GM19099 (cell line): ENCODE results near the gene ATF2.

Experiments
- POLR2A ChIP-seq: IDR thresholded peaks from 3 replicates; pipeline ENCODE4 v1.6.1; 2011; ENCODE audit warnings: low read depth; ENCODE audit not compliant: insufficient read length; ENCODE audit errors: extremely low read depth

ATF2 gene

GRCh38 chr2:175057078-175057685 is 110.8 kb downstream of the ATF2 start:
- TF ChIP-seq POLR2A: no peak

DNA sequence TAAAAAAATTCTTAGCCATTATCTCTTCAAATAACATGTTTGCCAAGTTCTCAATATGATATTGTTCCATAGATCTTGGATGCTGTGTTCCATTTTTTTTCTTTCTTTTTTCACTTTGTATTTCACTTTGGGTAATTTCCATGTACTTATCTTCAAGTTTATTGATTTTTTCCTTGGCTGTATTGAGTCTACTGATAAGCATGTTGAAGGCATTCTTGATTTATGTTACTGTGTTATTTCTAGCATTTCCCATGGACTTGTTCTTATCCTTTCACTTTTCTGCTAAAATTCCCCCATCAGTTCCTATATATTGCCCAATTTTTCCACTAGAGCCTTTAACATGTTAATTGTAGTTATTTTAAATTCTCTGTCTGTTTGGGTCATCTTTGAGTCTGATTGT is 112.0 kb downstream of the ATF2 start:
- no peak for TF ChIP-seq POLR2A

DNA sequence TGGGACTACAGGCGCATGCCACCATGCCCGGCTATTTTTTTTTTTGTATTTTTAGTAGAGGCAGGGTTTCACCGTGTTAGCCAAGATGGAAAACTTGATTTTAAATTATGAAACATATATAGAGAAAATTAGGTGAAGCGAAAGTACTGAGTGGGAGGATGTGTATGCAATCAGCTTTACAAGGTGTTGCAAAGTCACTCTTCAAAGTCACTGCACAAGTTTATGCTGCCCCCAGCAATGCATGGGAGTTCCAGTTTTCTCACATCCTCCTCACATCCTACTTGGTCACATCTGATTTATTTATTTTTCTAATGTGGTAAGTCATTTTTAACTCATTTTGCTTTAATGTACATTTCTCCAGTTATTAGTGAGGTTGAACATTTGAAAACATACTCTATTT is 113.7 kb downstream of the ATF2 start:
- no peak for TF ChIP-seq POLR2A

DNA sequence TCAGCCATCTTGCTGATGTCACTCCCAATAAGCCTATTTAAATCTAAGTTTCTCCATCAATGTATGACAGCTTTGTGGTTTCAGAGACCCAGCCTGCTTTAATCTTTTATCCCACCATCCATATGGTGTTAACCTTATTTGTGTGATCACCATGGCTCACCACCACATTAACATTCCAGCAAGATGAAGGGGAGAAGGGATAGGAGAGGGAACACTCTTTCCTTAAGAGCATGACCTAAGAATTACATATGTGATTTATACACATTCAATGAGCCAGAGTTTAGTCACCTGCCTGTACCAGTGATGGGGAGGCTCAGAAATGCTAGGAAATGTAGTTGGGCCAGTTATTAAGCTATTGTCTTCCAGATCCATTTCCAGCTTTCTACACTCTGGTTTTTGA is 118.3 kb downstream of the ATF2 start:
- no peak for TF ChIP-seq POLR2A

DNA sequence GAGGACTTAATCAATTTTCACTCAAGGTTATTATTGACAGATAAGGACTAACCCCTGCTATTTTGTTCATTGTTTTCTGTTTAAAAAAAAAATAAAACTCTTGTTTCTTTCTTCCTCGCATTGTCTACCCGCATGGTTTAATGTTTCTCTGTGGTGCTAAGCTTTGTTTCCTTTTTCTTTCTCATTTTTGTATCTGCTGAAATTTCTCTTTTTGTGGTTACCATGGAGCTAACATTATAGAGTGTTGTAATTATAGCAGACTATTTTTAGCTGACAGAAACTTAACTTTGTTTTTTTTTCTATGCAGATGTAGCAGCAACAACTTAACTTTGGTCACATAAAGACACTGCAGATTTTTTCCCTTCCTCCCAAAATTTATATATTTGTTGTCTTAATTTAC is 119.7 kb downstream of the ATF2 start:
- no peak for TF ChIP-seq POLR2A

GRCh38 chr2:175039490-175039889 is 128.5 kb downstream of the ATF2 start:
- TF ChIP-seq POLR2A: no peak

GRCh38 chr2:175039031-175039430 is 129.0 kb downstream of the ATF2 start:
- no peak for TF ChIP-seq POLR2A

DNA sequence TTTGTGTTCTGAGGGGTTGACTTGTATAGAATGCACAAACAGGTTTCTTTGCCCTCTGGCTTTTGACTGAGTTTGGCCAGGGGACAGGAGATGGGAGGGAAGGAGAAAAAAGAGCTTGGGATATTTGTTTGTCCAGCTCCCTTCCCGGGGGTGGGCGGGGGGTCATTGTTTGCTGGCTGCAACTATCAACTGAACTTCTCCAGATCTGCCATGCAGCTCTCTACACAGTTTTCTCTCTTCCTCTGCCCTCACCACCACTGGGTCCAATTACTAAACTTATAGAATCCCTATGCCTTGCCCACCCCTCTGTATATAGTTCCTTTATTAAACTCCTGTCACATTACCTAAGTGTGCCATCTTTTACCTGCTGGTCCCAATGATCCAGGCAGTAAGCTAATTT is 130.1 kb downstream of the ATF2 start:
- no peak for TF ChIP-seq POLR2A

DNA sequence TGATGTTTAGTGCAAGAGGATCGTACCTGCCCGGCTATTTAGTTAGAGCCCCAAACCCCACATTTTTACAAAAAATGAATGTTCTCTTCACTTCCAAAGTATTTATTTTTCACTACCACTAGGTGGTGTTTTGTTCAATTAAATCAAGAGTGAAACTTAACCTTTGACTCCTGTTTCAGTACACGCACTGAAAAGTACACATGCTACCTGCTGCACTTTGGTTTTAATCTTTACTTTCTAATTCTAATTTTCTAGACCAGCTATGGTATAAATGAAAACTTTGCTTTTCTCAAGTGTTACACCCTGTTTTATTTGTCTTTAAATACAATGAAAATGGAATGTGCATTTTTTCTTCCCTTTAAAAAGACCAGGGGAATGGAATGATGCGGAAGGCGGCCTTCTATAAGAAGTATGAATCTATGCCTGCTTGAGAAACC is 131.4 kb downstream of the ATF2 start:
- no peak for TF ChIP-seq POLR2A

- TF ChIP-seq POLR2A: no peak
These were observed 132.2 kb downstream of the ATF2 start for GRCh38 chr2:175035806-175036205.

DNA sequence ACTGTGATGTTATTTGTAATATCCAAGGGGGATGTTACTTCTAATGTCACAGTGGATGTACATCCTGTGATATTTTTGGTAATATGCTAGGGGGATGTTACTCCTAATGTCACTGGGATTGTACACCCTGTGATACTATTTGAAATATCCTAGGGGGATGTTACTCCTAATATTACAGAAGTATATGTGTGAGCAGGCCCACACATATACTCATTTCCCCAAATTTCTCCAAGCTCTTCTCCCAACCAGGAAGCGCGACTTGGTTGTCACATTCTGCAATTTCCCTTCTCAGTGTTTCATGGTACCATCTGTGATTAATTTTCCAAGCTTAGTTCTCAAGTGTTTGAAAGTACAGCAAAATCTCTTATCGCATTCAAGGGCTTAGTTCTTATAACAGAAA is 133.3 kb downstream of the ATF2 start:
- TF ChIP-seq POLR2A: no peak

GRCh38 chr2:175030380-175031271 is 137.4 kb downstream of the ATF2 start:
- TF ChIP-seq POLR2A: no peak

GRCh38 chr2:175027755-175028154 is 140.2 kb downstream of the ATF2 start:
- TF ChIP-seq POLR2A: no peak

GRCh38 chr2:175026385-175026784 is 141.6 kb downstream of the ATF2 start:
- TF ChIP-seq POLR2A: no peak

- TF ChIP-seq POLR2A: no peak
These were observed 142.1 kb downstream of the ATF2 start for GRCh38 chr2:175025946-175026345.

DNA sequence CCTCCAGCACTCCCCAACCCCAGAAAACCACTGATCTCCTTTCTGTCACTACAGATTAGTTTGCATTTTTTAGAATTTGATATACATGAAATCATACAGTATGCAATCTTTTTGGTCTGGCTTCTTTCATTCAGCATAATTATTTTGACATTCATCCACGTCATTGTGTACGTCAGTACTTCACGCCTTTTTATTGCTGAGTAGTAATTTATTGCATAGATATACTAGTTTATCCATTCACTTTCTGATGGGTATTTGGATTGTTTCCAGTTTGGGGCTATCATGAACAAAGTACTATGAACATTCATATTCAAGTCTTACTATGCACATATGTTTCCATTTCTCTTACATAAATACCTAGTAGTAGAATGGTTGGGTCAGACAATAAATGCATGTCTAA is 142.8 kb downstream of the ATF2 start:
- TF ChIP-seq POLR2A: no peak
